Fibroblast of skin of right biceps (primary cell): ENCODE measurements around the gene OR6K2.

Experiments used
- DNase-seq: peaks from one replicate; pipeline ENCODE4 v3.0.0-alpha.2; 2013

Gene OR6K2

DNA sequence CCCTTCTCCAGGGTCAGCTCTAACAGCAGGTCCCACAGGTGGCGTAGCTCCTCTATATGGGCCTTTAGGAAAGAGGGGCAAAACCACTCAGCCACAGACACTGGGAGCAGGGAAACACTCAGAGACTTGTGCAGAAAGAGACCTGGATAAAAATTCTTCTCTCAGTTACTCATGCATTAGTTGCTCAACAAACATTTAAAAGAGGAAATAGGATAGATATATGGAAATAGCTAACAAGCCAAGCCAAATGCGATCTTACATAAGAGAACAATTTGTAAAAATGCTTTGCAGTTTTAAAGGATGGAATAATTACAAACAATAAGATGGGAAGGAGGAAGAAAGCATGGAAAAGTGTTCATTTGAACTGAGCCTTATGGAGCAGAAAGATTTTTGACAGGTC lies 18.8 kb downstream of the OR6K2 start:
- DNase-seq, result no peak

DNA sequence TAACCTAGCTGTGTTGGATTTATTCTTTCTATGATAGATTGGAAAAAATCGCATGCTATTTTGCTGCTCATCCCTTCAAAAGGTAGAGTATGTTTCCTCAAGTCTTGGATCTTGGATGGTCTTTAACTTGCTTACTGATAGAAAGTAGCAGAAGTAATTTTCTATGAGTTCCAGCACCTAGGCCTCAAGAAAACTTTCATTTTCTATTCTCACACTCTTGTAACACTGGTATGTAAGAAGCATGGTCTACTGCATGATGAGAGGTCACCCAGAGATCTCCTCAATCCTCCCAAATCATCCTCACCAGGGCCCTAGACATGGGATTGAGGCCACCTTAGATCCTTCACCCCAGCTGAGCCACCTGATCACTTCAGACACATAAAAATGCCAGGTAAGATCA lies 21.2 kb downstream of the OR6K2 start:
- DNase-seq, result no peak

DNA sequence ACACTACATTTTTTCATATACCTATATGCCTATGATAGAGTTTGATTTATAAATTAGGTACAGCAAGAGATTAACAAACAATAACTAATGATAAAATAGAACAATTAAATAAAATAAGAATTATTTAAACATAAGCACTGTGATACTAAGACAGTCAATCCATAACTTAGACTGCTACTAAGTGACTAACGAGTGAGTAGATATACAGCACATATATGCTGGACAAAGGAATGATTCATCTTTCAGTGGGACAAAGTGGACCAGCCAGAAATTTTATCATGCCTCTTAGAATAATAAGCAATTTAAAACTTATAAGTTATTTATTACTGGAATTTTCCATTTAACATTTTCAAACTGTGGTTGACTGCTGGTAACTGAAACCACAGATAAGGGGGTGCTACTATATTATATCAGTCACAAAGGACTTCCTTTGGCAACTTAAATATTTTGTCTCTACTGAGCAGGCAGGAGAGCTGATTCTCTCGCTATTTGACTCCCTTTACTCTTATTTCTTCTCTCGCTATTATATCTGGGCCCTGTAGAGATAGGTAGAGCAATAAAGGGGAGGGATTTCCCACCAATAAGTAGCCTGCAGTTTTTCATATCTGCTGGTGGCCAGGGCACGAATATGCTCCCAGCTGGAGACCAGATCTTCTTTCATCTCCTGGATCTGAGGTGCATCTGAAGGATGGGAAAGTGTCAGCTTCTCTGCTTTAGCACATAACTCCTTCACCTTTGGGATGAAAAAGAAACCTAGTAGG lies 24.7 kb downstream of the OR6K2 start:
- no peak for DNase-seq

DNA sequence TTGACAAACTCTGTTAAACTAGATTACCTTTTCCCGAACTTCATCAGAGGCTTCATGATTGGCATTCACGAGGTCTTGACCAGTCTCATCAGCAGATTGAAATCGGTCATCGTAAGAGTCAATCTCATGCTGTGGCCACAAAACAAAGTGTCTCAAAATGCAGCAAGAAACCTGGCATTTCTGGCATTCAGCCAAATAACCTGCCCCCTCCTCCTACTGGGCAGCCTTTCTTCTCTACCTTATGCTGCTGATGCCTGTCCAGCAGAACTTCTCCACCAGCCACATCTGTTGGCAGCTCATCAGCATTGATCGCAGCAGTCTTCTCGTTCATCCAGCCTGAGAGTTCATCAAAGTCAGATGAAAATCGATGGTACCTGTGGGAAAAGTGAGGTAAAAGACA lies 26.1 kb downstream of the OR6K2 start:
- DNase-seq, result no peak

DNA sequence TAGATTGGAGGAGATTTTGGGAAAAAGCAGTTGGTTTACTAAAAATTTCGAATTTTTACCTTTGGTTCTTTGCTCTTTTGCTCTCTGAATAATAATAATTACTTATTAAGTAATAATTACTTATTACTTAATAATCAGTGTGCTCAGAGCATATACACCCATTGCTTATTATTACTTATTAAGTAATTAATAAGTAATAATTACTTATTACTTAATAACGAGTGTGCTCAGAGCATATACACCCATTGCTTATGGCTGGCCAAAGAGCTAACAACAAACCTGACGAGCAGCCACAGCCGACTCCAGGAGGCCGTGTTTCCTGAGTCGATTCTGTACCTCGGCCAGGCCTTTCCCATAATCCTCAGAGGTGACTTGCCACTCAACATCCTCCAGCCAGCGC lies 34.4 kb downstream of the OR6K2 start:
- DNase-seq, result no peak

DNA sequence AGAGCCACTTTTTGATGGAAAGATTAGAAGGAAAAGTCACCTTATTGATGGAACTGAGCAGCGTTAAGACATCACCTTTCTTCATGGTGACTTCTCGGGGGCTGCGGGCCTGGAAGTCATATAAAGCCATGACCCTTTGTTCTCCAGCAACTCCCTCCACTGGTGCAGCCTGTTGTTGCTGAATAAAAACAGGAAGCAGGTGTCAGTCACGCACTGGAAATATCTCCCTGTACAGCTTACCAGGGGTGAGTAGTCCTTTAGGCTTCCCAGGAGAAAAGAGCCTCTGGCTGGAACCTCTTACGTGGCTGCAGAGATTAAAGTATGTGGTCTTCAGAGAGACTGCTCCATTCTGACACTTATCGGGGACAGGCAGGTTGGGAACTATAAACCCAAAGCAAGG lies 45.9 kb downstream of the OR6K2 start:
- DNase-seq, result no peak

DNA sequence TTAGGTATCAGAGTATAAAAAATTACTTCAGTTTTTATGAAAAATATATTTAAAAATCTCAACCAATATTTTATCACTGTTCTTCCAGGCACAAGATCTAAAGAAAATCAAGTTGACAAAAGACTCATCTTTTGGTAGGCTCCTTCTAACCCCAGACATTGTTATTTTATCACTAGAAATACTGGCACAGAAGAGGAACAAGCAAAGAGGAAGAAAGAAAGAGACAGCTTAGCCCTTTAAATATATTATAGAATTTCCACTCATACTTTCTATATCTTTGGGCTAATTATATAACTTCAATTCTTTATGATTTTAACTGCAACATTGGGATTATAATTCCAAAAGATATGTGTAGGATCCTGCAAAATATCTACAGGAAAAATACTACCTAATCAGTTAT lies 46.4 kb downstream of the OR6K2 start:
- DNase-seq, result no peak

DNA sequence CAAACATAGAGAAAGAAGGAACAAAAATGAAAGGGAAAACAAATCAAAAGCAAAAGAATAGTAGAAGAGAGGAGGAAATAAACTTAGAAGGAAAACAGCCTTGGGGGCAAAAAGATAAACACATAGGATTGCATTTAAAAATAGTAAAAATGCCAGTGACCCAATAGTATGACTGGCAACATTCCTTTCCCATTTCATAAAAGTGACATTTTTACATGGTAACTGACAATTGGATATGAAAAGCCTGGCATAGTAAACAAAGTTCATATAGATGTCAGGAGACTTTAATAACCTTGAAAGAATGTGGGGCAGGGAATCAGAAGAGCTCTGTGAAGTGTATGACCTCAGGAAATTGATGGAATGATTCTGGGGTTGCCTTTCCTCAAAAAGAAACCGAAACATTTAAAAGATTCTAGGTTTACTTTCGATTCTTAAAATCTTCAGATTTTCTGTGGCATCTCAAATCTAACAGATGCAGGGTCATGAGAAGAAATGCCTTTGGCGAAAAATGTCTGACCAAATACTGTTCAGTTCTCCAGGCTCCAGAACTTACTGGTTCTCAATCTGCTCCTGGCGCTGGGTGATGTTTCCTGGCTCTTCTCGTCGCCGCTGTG lies 47.6 kb downstream of the OR6K2 start:
- DNase-seq, result no peak
